ENCODE results near the gene PSME1.

DNA sequence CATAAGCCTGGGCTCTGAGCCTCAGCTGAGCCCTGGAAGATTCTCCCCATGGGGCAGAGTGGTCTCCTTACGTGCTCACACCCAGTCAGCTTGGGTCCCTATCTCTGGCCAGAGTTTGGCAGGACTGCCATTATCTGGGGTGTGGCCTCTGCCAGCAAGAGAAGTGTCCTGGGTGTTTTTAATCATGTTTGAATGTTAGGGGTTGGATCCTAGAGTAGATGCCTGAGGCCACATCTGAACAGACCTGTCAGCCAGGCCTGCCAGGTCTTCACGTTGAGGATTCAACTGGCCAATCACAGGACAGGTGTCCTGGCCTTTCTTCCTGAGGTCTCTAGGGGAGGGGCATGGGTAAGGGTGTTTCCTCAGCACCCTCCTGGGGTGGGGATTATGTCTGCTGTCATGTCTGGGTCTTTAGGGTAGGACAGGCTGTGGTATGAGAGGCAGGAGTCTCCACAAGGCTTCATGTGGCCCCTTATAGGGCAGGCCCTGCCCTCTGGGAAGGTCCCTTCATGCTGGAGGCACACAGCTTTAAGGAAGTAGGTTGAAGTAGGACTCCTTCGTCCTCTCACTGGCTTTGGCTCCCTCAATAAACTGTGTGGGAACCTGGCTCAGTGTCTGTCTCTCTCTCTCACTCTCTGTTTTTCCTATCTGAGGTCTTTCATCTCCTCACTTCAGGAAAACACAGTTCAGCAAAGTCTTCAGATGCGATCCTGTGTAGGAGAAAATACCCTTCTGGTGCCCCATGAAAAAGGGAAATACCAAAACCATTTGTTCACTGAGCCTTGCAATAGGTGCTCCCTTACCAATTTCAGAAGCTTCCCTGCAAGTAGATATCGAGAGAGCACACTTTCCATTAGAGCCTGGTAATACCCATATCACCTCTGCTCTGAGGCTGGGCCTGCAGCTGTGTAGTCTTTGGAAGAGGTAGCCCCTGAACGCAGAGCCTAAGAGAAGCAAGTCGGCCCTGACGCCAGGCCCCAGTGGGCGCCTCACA is 12.3 kb upstream of the PSME1 start:
- TF ChIP-seq, protein P1, sequence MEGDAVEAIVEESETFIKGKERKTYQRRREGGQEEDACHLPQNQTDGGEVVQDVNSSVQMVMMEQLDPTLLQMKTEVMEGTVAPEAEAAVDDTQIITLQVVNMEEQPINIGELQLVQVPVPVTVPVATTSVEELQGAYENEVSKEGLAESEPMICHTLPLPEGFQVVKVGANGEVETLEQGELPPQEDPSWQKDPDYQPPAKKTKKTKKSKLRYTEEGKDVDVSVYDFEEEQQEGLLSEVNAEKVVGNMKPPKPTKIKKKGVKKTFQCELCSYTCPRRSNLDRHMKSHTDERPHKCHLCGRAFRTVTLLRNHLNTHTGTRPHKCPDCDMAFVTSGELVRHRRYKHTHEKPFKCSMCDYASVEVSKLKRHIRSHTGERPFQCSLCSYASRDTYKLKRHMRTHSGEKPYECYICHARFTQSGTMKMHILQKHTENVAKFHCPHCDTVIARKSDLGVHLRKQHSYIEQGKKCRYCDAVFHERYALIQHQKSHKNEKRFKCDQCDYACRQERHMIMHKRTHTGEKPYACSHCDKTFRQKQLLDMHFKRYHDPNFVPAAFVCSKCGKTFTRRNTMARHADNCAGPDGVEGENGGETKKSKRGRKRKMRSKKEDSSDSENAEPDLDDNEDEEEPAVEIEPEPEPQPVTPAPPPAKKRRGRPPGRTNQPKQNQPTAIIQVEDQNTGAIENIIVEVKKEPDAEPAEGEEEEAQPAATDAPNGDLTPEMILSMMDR (IDR thresholded peaks at IDR 0.05; ENCODE audit: poor library complexity, severe bottlenecking): no peak
- TF ChIP-seq MXI1 (conservative IDR thresholded peaks at IDR 0.05; ENCODE audit: poor library complexity, severe bottlenecking) (no peak), EP300 (conservative IDR thresholded peaks at IDR 0.05; ENCODE audit: poor library complexity, severe bottlenecking) (no peak), SMC3 (conservative IDR thresholded peaks at IDR 0.05; ENCODE audit: poor library complexity) (no peak), RAD21 (conservative IDR thresholded peaks at IDR 0.05) (no peak)
- TF ChIP-seq, protein P2, sequence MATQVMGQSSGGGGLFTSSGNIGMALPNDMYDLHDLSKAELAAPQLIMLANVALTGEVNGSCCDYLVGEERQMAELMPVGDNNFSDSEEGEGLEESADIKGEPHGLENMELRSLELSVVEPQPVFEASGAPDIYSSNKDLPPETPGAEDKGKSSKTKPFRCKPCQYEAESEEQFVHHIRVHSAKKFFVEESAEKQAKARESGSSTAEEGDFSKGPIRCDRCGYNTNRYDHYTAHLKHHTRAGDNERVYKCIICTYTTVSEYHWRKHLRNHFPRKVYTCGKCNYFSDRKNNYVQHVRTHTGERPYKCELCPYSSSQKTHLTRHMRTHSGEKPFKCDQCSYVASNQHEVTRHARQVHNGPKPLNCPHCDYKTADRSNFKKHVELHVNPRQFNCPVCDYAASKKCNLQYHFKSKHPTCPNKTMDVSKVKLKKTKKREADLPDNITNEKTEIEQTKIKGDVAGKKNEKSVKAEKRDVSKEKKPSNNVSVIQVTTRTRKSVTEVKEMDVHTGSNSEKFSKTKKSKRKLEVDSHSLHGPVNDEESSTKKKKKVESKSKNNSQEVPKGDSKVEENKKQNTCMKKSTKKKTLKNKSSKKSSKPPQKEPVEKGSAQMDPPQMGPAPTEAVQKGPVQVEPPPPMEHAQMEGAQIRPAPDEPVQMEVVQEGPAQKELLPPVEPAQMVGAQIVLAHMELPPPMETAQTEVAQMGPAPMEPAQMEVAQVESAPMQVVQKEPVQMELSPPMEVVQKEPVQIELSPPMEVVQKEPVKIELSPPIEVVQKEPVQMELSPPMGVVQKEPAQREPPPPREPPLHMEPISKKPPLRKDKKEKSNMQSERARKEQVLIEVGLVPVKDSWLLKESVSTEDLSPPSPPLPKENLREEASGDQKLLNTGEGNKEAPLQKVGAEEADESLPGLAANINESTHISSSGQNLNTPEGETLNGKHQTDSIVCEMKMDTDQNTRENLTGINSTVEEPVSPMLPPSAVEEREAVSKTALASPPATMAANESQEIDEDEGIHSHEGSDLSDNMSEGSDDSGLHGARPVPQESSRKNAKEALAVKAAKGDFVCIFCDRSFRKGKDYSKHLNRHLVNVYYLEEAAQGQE (IDR thresholded peaks at IDR 0.05; ENCODE audit: borderline replicate concordance): no peak

Measured in neural cell (in vitro differentiated cells).